H1 (cell line): ENCODE data around the gene SKIC8. TPM values are rescaled to one million over a fixed set of nuclear protein-coding genes. Genes with fewer than 3 reads are reported as not detected.
A peak's percentile ranks its signal among the peaks of the same experiment; 100 is the strongest.

Experiments used
- CTCF ChIA-PET: fragments of 300-600 bp; sonication (Branson Sonifier 250); formaldehyde crosslinking; loops from one replicate; lab custom pipeline; 2021; ENCODE audit not compliant: partially characterized antibody; lab: Charles Lee
- POLR2A ChIA-PET: fragments of 300-600 bp; sonication (Branson Sonifier 250); formaldehyde crosslinking; loops from one replicate; lab custom pipeline; 2021; ENCODE audit warnings: inconsistent platforms; ENCODE audit not compliant: partially characterized antibody; lab: Charles Lee
- DNase-seq, 2 experiments: peaks; one replicate each; pipeline versions ENCODE4 v3.0.0 to v3.0.0-alpha.2; 2010 to 2022; ENCODE audit warnings: low spot score in 2 of 2, low read depth in 1 of 2, mixed read lengths in 1 of 2
- FAIRE-seq: peaks from 2 replicates; lab custom pipeline; 2011; peaks lifted over from hg19 to GRCh38; lab: Jason Lieb, UNC
- H2AFZ ChIP-seq: 2 replicates; pipeline ENCODE4 v1.8.1; 2012; ENCODE audit warnings: low read length, inconsistent platforms
- H2AK5ac ChIP-seq: 2 replicates; pipeline ENCODE4 v1.6.1; 2013; ENCODE audit warnings: low read depth, low read length
- H2BK120ac ChIP-seq: replicated peaks from 2 replicates; pipeline ENCODE3; 2013; ENCODE audit warnings: low read depth, low read length, inconsistent platforms
- H2BK12ac ChIP-seq: 2 replicates; pipeline ENCODE4 v1.6.1; 2013; ENCODE audit warnings: low read depth, low read length
- H2BK15ac ChIP-seq: 2 replicates; pipeline ENCODE4 v1.6.1; 2013; ENCODE audit warnings: low read length
- H2BK20ac ChIP-seq: 2 replicates; pipeline ENCODE4 v1.6.1; 2013; ENCODE audit warnings: low read length
- H2BK5ac ChIP-seq: 2 replicates; pipeline ENCODE4 v1.6.1; 2013; ENCODE audit warnings: low read depth, low read length
- H3K14ac ChIP-seq: 2 replicates; pipeline ENCODE4 v1.6.1; 2013; ENCODE audit warnings: inconsistent platforms; ENCODE audit not compliant: insufficient read length
- H3K18ac ChIP-seq: 2 replicates; pipeline ENCODE4 v1.6.1; 2013; ENCODE audit warnings: low read length; ENCODE audit errors: extremely low read depth
- H3K23ac ChIP-seq: 2 replicates; pipeline ENCODE4 v1.6.1; 2013; ENCODE audit warnings: inconsistent platforms; ENCODE audit not compliant: insufficient read length
- H3K23me2 ChIP-seq: 2 replicates; pipeline ENCODE4 v1.6.1; 2013; ENCODE audit warnings: low read depth, low read length
- H3K27ac ChIP-seq: 2 replicates; pipeline ENCODE4 v1.6.1; 2011; ENCODE audit warnings: low read depth, low read length, inconsistent platforms
- H3K27me3 ChIP-seq, 4 experiments: replicated peaks in 1 of 4; 1 replicate in 1 of 4; 2 replicates in 3 of 4; pipeline versions ENCODE4 v1.6.1 to v1.8.1; 2011 to 2013; ENCODE audit warnings: low read length in 3 of 4, mild to moderate bottlenecking in 3 of 4, inconsistent platforms in 2 of 4, mixed read lengths in 2 of 4, moderate library complexity in 1 of 4; ENCODE audit not compliant: control insufficient read depth in 3 of 4, insufficient read depth in 3 of 4; ENCODE audit errors: extremely low read depth in 1 of 4
- H3K36me3 ChIP-seq, 4 experiments: 2 replicates each; pipeline versions ENCODE4 v1.6.1 to v1.8.1; 2011 to 2013; ENCODE audit warnings: mild to moderate bottlenecking in 4 of 4, low read length in 3 of 4, moderate library complexity in 2 of 4, control low read depth in 1 of 4, inconsistent platforms in 1 of 4; ENCODE audit not compliant: insufficient read depth in 4 of 4, control insufficient read depth in 2 of 4
- H3K4ac ChIP-seq: replicated peaks from 2 replicates; pipeline ENCODE3; 2013; ENCODE audit warnings: low read length, low read depth, mixed read lengths, inconsistent platforms; ENCODE audit not compliant: insufficient read length
- H3K4me1 ChIP-seq, 4 experiments: replicated peaks in 1 of 4; 1 replicate in 1 of 4; 2 replicates in 3 of 4; pipeline versions ENCODE4 v1.6.1 to v1.8.1; 2011 to 2013; ENCODE audit warnings: low read length in 3 of 4, inconsistent platforms in 2 of 4, mixed read lengths in 1 of 4; ENCODE audit not compliant: insufficient read depth in 4 of 4, control insufficient read depth in 3 of 4
- H3K4me2 ChIP-seq, 2 experiments: 2 replicates each; pipeline versions ENCODE4 v1.6.1 to v1.8.1; 2011 to 2013; ENCODE audit warnings: low read depth in 2 of 2, low read length in 2 of 2, control low read depth in 1 of 2, inconsistent platforms in 1 of 2, mild to moderate bottlenecking in 1 of 2; ENCODE audit not compliant: insufficient read depth in 1 of 2
- H3K4me3 ChIP-seq, 4 experiments: fragments of 200-600, 300-600 bp in 1 of 4; sonication (generic), shearing (Covaris generic), sonication (Bioruptor Twin) in 1 of 4; 2 replicates each; pipeline versions ENCODE4 v1.5.1 to v1.8.1; 2011 to 2016; ENCODE audit warnings: low read length in 4 of 4, low read depth in 3 of 4, control low read depth in 2 of 4, inconsistent platforms in 2 of 4, mild to moderate bottlenecking in 2 of 4, mixed read lengths in 1 of 4, moderate library complexity in 1 of 4; ENCODE audit not compliant: insufficient read depth in 2 of 4; ENCODE audit errors: extremely low read depth in 1 of 4
- H3K56ac ChIP-seq: replicated peaks from 2 replicates; pipeline ENCODE3; 2013; ENCODE audit warnings: low read depth, mild to moderate bottlenecking, mixed read lengths, low read length, inconsistent platforms; ENCODE audit not compliant: insufficient read length
- H3K79me1 ChIP-seq: 2 replicates; pipeline ENCODE4 v1.6.1; 2013; ENCODE audit warnings: low read depth, low read length, control low read depth
- H3K79me2 ChIP-seq, 2 experiments: 2 replicates each; pipeline versions ENCODE4 v1.6.1 to v1.8.1; 2012 to 2013; ENCODE audit warnings: low read length in 2 of 2, mild to moderate bottlenecking in 2 of 2, inconsistent platforms in 1 of 2; ENCODE audit not compliant: insufficient read depth in 2 of 2, control insufficient read depth in 1 of 2
- H3K9ac ChIP-seq, 4 experiments: replicated peaks in 1 of 4; 1 replicate in 1 of 4; 2 replicates in 3 of 4; pipeline versions ENCODE4 v1.6.1 to v1.8.1; 2011 to 2013; ENCODE audit warnings: low read depth in 3 of 4, low read length in 3 of 4, control low read depth in 2 of 4, mild to moderate bottlenecking in 2 of 4, moderate library complexity in 2 of 4, inconsistent platforms in 1 of 4; ENCODE audit errors: extremely low read depth in 1 of 4
- H3K9me3 ChIP-seq, 2 experiments: 2 replicates each; pipeline versions ENCODE4 v1.6.1 to v1.8.1; 2012 to 2013; ENCODE audit warnings: mild to moderate bottlenecking in 2 of 2, moderate library complexity in 2 of 2, control low read depth in 1 of 2, inconsistent platforms in 1 of 2, low read depth in 1 of 2, low read length in 1 of 2, mixed read lengths in 1 of 2; ENCODE audit not compliant: insufficient read depth in 2 of 2
- H4K20me1 ChIP-seq, 2 experiments: replicated peaks in 1 of 2; 2 replicates each; pipeline versions ENCODE3 to v1.8.1; 2011 to 2013; ENCODE audit warnings: inconsistent platforms in 2 of 2, low read length in 2 of 2, mild to moderate bottlenecking in 1 of 2; ENCODE audit not compliant: insufficient read depth in 2 of 2, control insufficient read depth in 1 of 2
- H4K5ac ChIP-seq: 2 replicates; pipeline ENCODE4 v1.6.1; 2013; ENCODE audit warnings: low read length, low read depth, mixed read lengths, inconsistent platforms; ENCODE audit not compliant: insufficient read length
- H4K8ac ChIP-seq: 2 replicates; pipeline ENCODE4 v1.8.0; 2013; ENCODE audit warnings: mild to moderate bottlenecking, moderate library complexity, low read length, inconsistent platforms; ENCODE audit not compliant: insufficient read depth; ENCODE audit errors: extremely low read depth
- H4K91ac ChIP-seq: replicated peaks from 2 replicates; pipeline ENCODE3; 2013; ENCODE audit warnings: low read length, mixed read lengths, inconsistent platforms; ENCODE audit not compliant: insufficient read length
- ATF2 ChIP-seq: IDR thresholded peaks from 2 replicates; pipeline ENCODE4 v1.6.1; 2012; ENCODE audit warnings: low read length, inconsistent platforms
- CBX5 ChIP-seq: fragments of 300-800, 300-1000 bp; sonication (generic); IDR thresholded peaks from 2 replicates; pipeline ENCODE4 v1.7.1; 2016; ENCODE audit warnings: antibody characterized with exemption, low read length, low read depth
- JUND ChIP-seq: IDR thresholded peaks from 2 replicates; pipeline ENCODE4 v1.6.1; 2011; ENCODE audit warnings: mild to moderate bottlenecking, improper control_type of control experiment, low read length
- MAFK ChIP-seq: IDR thresholded peaks from 2 replicates; pipeline ENCODE4 v1.6.1; 2012; ENCODE audit warnings: low read depth, mild to moderate bottlenecking, improper control_type of control experiment, low read length
- RAD21 ChIP-seq, 2 experiments: IDR thresholded peaks in 1 of 2; conservative IDR thresholded peaks in 1 of 2; 2 replicates each; pipeline ENCODE4 v1.6.1; 2011; ENCODE audit warnings: low read depth in 2 of 2, low read length in 2 of 2, improper control_type of control experiment in 1 of 2, inconsistent platforms in 1 of 2, mild to moderate bottlenecking in 1 of 2, moderate library complexity in 1 of 2
- RNF2 ChIP-seq: fragments of 200-900, 300-1000 bp; sonication (generic); IDR thresholded peaks from 2 replicates; pipeline ENCODE4 v1.7.1; 2016; ENCODE audit warnings: borderline replicate concordance, low read depth, mild to moderate bottlenecking, antibody characterized with exemption, low read length; ENCODE audit not compliant: poor library complexity, severe bottlenecking; ENCODE audit errors: missing control alignments
- SAP30 ChIP-seq: fragments of 300-600 bp; sonication (generic); IDR thresholded peaks from 2 replicates; pipeline ENCODE4 v1.7.1; 2012; ENCODE audit warnings: low read length, moderate library complexity, mild to moderate bottlenecking, inconsistent platforms; ENCODE audit not compliant: insufficient read depth, insufficient replicate concordance
- SRF ChIP-seq: IDR thresholded peaks from 2 replicates; pipeline ENCODE4 v1.6.1; 2011; ENCODE audit warnings: mild to moderate bottlenecking, low read depth, low read length, moderate library complexity
- USF2 ChIP-seq: IDR thresholded peaks from 2 replicates; pipeline ENCODE4 v1.6.1; 2011; ENCODE audit warnings: low read length, improper control_type of control experiment
- YY1 ChIP-seq: IDR thresholded peaks from 2 replicates; pipeline ENCODE4 v1.6.1; 2011; ENCODE audit warnings: low read depth, mild to moderate bottlenecking, low read length
- WGBS, 2 experiments: shearing (Covaris generic) in 1 of 2; methylation state at CpG; one replicate each; pipeline versions ENCODE4 v1.1.6 to v1.1.7; 2013 to 2015; ENCODE audit warnings: low lambda C conversion rate in 2 of 2, mixed read lengths in 2 of 2, inconsistent platforms in 1 of 2, low coverage in 1 of 2, missing lambda C conversion rate in 1 of 2; ENCODE audit not compliant: insufficient replicate concordance in 2 of 2, insufficient coverage in 1 of 2, insufficient read length in 1 of 2; ENCODE audit errors: extremely low coverage in 1 of 2, missing lambda C conversion rate in 1 of 2; 5-methylcytosine and 5-hydroxymethylcytosine counted together
- polyA plus RNA-seq, 7 experiments: library from polyadenylated mRNA; depleted of rRNA in 3 of 7; stranded (reverse) in 5 of 7; unstranded in 2 of 7; fragments of >200 nt in 5 of 7; fragments of 200-250 nt in 2 of 7; gene quantifications; 1 replicate in 5 of 7; 2 replicates in 1 of 7; 4 replicates in 1 of 7; pipeline versions ENCODE4 v1.2.1 to v1.2.3, GENCODE V29; 2011 to 2013; ENCODE audit warnings: missing spikeins in 2 of 7, mixed read lengths in 2 of 7
- total RNA-seq: library from RNA; stranded (reverse); fragmentation: NEBNext Ultra II Directional; extraction: Animal tissue kit (Norgen Biotek cat#: 25700); gene quantifications from 2 replicates; pipeline ENCODE4 v1.2.1, GENCODE V29; 2021

Gene SKIC8
- total and polyA plus RNA-seq, 2 of the 8 experiments (the other 6 are each of a cell fraction or from before 2014, with no cell fraction given), result 44.2 to 77.7 TPM

GRCh38 chr15:78319588-78319987 lies 20.2 kb upstream of the SKIC8 start:
- H4K91ac ChIP-seq, result no peak overlapping the region
- H3K56ac ChIP-seq, result no peak overlapping the region
- H3K27ac ChIP-seq, result no peak overlapping the region
- H2BK5ac ChIP-seq, result no peak overlapping the region
- no peak overlapping the region for H3K14ac ChIP-seq
- H4K5ac ChIP-seq, result no peak overlapping the region
- peaks cover 8 to 29% (median 25%) of the 10 kb centered on the region in 4 experiments for H3K4me1 ChIP-seq
- H2AFZ ChIP-seq, result no peak overlapping the region
- no peaks in the 10 kb centered on the region for H3K9me3 ChIP-seq
- no peak overlapping the region for H3K4me2 ChIP-seq
- H3K79me1 ChIP-seq, result no peaks in the 10 kb centered on the region
- no peak for FAIRE-seq
- H2BK20ac ChIP-seq, result peak overlapping the region; percentile 1; the same call in 1 of the 2 replicates
- H3K4me3 ChIP-seq, result no peak overlapping the region
- H3K23ac ChIP-seq, result no peak overlapping the region
- ChIA-PET CTCF (interaction anchor here (0.8 to 4.4 kb wide), 4 partner anchors 11 to 103 kb away, joined by 3 to 26 read pairs (median 8); no protein-coding TSS in a partner anchor), POLR2A (interaction anchor here (1.0 to 1.1 kb wide), 2 partner anchors 12 to 25 kb away, joined by 3 to 4 read pairs; no protein-coding TSS in a partner anchor)
- H4K20me1 ChIP-seq, result no peaks in the 10 kb centered on the region
- WGBS, 2 experiments, result 87% methylated on average over 7 of the region's 10 CpGs; no CpG with 5 or more reads in 1 of the 2 experiments
- H2BK15ac ChIP-seq, result no peak overlapping the region; the same call in 1 of the 2 replicates
- H3K36me3 ChIP-seq, result no peaks in the 10 kb centered on the region
- H3K18ac ChIP-seq, result no peak overlapping the region
- no peak overlapping the region for H2AK5ac ChIP-seq
- no peak overlapping the region for H2BK12ac ChIP-seq
- no peaks in the 10 kb centered on the region for H3K23me2 ChIP-seq
- no peak overlapping the region for H3K9ac ChIP-seq
- H3K27me3 ChIP-seq, result no peaks in the 10 kb centered on the region
- H4K8ac ChIP-seq, result no peak overlapping the region
- no peak overlapping the region for H3K4ac ChIP-seq
- H2BK120ac ChIP-seq, result no peak overlapping the region
- no peaks in the 10 kb centered on the region for H3K79me2 ChIP-seq
- no peak for DNase-seq
- TF ChIP-seq RAD21 (IDR thresholded peaks at IDR 0.05 in 1 of 2, conservative IDR thresholded peaks at IDR 0.05 in 1 of 2; ENCODE audit: low read depth in 2 of 2, low read length in 2 of 2) (no peak), CBX5 (no peak), ATF2 (no peak), SRF (no peak), USF2 (no peak), JUND (no peak), RNF2 (no peak), MAFK (no peak), SAP30 (no peak), YY1 (no peak)
